IMR-90 (cell line): ENCODE results near the gene NUDT5.

Source experiments
- POLR2A ChIP-seq: IDR thresholded peaks from 2 replicates; pipeline ENCODE4 v1.6.1; 2012; ENCODE audit warnings: mild to moderate bottlenecking, low read depth, low read length
- TF ChIP-seq, protein P1 (sequence below): conservative IDR thresholded peaks from 2 replicates; pipeline ENCODE4 v1.5.1; 2012; ENCODE audit warnings: mild to moderate bottlenecking, low read depth, low read length, improper control_type of control experiment

DNA sequence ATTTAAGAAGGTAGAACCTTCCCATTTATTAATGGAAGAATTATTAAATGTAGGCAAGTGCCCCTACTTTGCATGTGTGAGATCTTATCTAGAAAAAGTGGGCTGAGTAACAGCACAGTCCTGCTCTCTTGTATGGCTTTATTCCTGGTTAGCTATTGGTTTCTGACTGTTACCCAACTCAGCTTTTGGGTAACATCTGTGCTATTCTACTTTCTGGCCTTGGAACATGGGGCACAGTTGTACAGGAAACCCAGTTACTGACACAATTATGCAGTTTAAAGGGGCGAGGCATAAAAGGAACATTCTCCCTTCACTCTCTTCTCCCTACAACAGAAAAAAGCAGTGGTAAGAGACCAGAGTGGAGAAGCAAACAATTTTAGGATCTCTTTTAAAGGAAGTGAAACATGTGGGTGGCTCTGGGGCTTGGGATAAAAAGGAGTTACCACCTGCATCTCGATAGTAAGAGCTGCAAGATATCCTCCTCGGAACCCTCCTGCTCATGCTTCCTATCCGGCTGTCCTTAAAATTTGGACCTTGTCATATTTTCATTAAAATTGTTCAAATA, 16.0 kb downstream of the NUDT5 start:
- TF ChIP-seq, protein P1, sequence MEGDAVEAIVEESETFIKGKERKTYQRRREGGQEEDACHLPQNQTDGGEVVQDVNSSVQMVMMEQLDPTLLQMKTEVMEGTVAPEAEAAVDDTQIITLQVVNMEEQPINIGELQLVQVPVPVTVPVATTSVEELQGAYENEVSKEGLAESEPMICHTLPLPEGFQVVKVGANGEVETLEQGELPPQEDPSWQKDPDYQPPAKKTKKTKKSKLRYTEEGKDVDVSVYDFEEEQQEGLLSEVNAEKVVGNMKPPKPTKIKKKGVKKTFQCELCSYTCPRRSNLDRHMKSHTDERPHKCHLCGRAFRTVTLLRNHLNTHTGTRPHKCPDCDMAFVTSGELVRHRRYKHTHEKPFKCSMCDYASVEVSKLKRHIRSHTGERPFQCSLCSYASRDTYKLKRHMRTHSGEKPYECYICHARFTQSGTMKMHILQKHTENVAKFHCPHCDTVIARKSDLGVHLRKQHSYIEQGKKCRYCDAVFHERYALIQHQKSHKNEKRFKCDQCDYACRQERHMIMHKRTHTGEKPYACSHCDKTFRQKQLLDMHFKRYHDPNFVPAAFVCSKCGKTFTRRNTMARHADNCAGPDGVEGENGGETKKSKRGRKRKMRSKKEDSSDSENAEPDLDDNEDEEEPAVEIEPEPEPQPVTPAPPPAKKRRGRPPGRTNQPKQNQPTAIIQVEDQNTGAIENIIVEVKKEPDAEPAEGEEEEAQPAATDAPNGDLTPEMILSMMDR, result no peak
- TF ChIP-seq POLR2A, result no peak
